ENCODE results near the gene TPST1. TPM values are rescaled to one million over a fixed set of nuclear protein-coding genes. Genes with fewer than 3 reads are reported as not detected.
A peak's percentile ranks its signal among the peaks of the same experiment; 100 is the strongest.

Gene TPST1
- total RNA-seq, 1 experiment from 2014 or later, result 51.0 TPM

GRCh38 chr7:66237906-66238772 lies 33.0 kb downstream of the TPST1 start:
- Histone ChIP-seq H3K36me3 (peaks cover 16% of the 10 kb centered on the region; the same call in 1 of the 2 replicates), H3K27ac (0 out of 2 replicates have a peak overlapping the region, but pooled peaks have one; percentile 16)

GRCh38 chr7:66238773-66239466 lies 33.8 kb downstream of the TPST1 start:
- peak in 1 of 2 experiments; percentile 23 for DNase-seq (ENCODE audit: low read depth in 1 of 2, low spot score in 2 of 2)
- H3K9me3 ChIP-seq (replicated peaks), result no peaks in the 10 kb centered on the region
- H3K27me3 ChIP-seq (replicated peaks), result no peaks in the 10 kb centered on the region
- peaks cover 20% of the 10 kb centered on the region for H3K4me1 ChIP-seq (replicated peaks)
- H3K36me3 ChIP-seq, result peaks cover 14% of the 10 kb centered on the region; the same call in 1 of the 2 replicates
- 0 out of 2 replicates have a peak overlapping the region, but pooled peaks have one; percentile 16 for H3K27ac ChIP-seq
- no peak overlapping the region for H3K4me3 ChIP-seq

More at GRCh38 chr7:66237906-66238772, 33.0 kb downstream of the TPST1 start:
- Histone ChIP-seq H3K9me3 (replicated peaks) (no peaks in the 10 kb centered on the region), H3K27me3 (replicated peaks) (no peaks in the 10 kb centered on the region), H3K4me3 (no peak overlapping the region), H3K4me1 (replicated peaks) (peaks cover 20% of the 10 kb centered on the region)
- DNase-seq (ENCODE audit: low read depth in 1 of 2, low spot score in 2 of 2), result no peak

GRCh38 chr7:66239467-66239856 lies 34.3 kb downstream of the TPST1 start:
- DNase-seq (ENCODE audit: low read depth in 1 of 2, low spot score in 2 of 2), result no peak

GRCh38 chr7:66245008-66245407 lies 39.9 kb downstream of the TPST1 start:
- Histone ChIP-seq H3K4me3 (no peak overlapping the region), H3K27ac (no peak overlapping the region), H3K27me3 (replicated peaks) (no peaks in the 10 kb centered on the region), H3K9me3 (replicated peaks) (no peaks in the 10 kb centered on the region), H3K4me1 (replicated peaks) (no peaks in the 10 kb centered on the region), H3K36me3 (peaks cover 13% of the 10 kb centered on the region; the same call in 1 of the 2 replicates)
- no peak for DNase-seq (ENCODE audit: low read depth in 1 of 2, low spot score in 2 of 2)

More at GRCh38 chr7:66239467-66239856, 34.3 kb downstream of the TPST1 start:
- H3K4me1 ChIP-seq (replicated peaks), result peaks cover 20% of the 10 kb centered on the region
- peaks cover 13% of the 10 kb centered on the region; the same call in 1 of the 2 replicates for H3K36me3 ChIP-seq
- H3K27me3 ChIP-seq (replicated peaks), result no peaks in the 10 kb centered on the region
- H3K9me3 ChIP-seq (replicated peaks), result no peaks in the 10 kb centered on the region
- H3K27ac ChIP-seq, result no peak overlapping the region
- H3K4me3 ChIP-seq, result no peak overlapping the region

GRCh38 chr7:66246554-66247171 lies 41.5 kb downstream of the TPST1 start:
- Histone ChIP-seq H3K27ac (no peak overlapping the region), H3K27me3 (replicated peaks) (no peaks in the 10 kb centered on the region), H3K36me3 (peaks cover 2% of the 10 kb centered on the region; the same call in 1 of the 2 replicates), H3K4me1 (replicated peaks) (peaks cover 13% of the 10 kb centered on the region), H3K4me3 (no peak overlapping the region), H3K9me3 (replicated peaks) (no peaks in the 10 kb centered on the region)
- DNase-seq (ENCODE audit: low read depth in 1 of 2, low spot score in 2 of 2), result no peak

- no peaks in the 10 kb centered on the region; the same call in 1 of the 2 replicates for H3K36me3 ChIP-seq
- H3K27ac ChIP-seq, result no peak overlapping the region
- DNase-seq (ENCODE audit: low read depth in 1 of 2, low spot score in 2 of 2), result no peak
- H3K4me1 ChIP-seq (replicated peaks), result peaks cover 13% of the 10 kb centered on the region
- H3K4me3 ChIP-seq, result no peak overlapping the region
- no peaks in the 10 kb centered on the region for H3K9me3 ChIP-seq (replicated peaks)
- no peaks in the 10 kb centered on the region for H3K27me3 ChIP-seq (replicated peaks)
Measured at GRCh38 chr7:66247380-66248078, 42.4 kb downstream of the TPST1 start.

GRCh38 chr7:66250711-66251110 lies 45.6 kb downstream of the TPST1 start:
- Histone ChIP-seq H3K4me3 (no peak overlapping the region), H3K4me1 (replicated peaks) (peaks cover 13% of the 10 kb centered on the region), H3K27ac (peak overlapping the region; percentile 9; the same call in 1 of the 2 replicates), H3K36me3 (no peaks in the 10 kb centered on the region; the same call in 1 of the 2 replicates), H3K27me3 (replicated peaks) (no peaks in the 10 kb centered on the region), H3K9me3 (replicated peaks) (no peaks in the 10 kb centered on the region)
- DNase-seq (ENCODE audit: low read depth in 1 of 2, low spot score in 2 of 2), result peak in 1 of 2 experiments; percentile 49

GRCh38 chr7:66255534-66256100 lies 50.5 kb downstream of the TPST1 start:
- Histone ChIP-seq H3K4me1 (replicated peaks) (peaks cover 9% of the 10 kb centered on the region), H3K36me3 (no peaks in the 10 kb centered on the region), H3K9me3 (replicated peaks) (no peaks in the 10 kb centered on the region), H3K27ac (no peak overlapping the region), H3K4me3 (no peak overlapping the region), H3K27me3 (replicated peaks) (no peaks in the 10 kb centered on the region)
- no peak for DNase-seq (ENCODE audit: low read depth in 1 of 2, low spot score in 2 of 2)

GRCh38 chr7:66256281-66256680 lies 51.1 kb downstream of the TPST1 start:
- DNase-seq (ENCODE audit: low read depth in 1 of 2, low spot score in 2 of 2), result no peak
- H3K9me3 ChIP-seq (replicated peaks), result no peaks in the 10 kb centered on the region
- H3K4me3 ChIP-seq, result no peak overlapping the region
- no peak overlapping the region for H3K27ac ChIP-seq
- H3K4me1 ChIP-seq (replicated peaks), result peaks cover 2% of the 10 kb centered on the region
- H3K36me3 ChIP-seq, result no peaks in the 10 kb centered on the region
- no peaks in the 10 kb centered on the region for H3K27me3 ChIP-seq (replicated peaks)

- Histone ChIP-seq H3K9me3 (replicated peaks) (no peaks in the 10 kb centered on the region), H3K27ac (no peak overlapping the region), H3K36me3 (no peaks in the 10 kb centered on the region), H3K4me1 (replicated peaks) (no peaks in the 10 kb centered on the region; the same call in 1 of the 2 replicates), H3K27me3 (replicated peaks) (no peaks in the 10 kb centered on the region), H3K4me3 (no peak overlapping the region)
- DNase-seq (ENCODE audit: low read depth in 1 of 2, low spot score in 2 of 2), result no peak
Measured at GRCh38 chr7:66257481-66257880, 52.3 kb downstream of the TPST1 start.

GRCh38 chr7:66258409-66258808 lies 53.3 kb downstream of the TPST1 start:
- Histone ChIP-seq H3K9me3 (replicated peaks) (0 out of 2 replicates have a peak, but pooled peaks cover under 1% of the 10 kb centered on the region), H3K36me3 (no peaks in the 10 kb centered on the region), H3K27me3 (replicated peaks) (no peaks in the 10 kb centered on the region), H3K4me1 (replicated peaks) (no peaks in the 10 kb centered on the region; the same call in 1 of the 2 replicates), H3K4me3 (no peak overlapping the region), H3K27ac (no peak overlapping the region)
- DNase-seq (ENCODE audit: low read depth in 1 of 2, low spot score in 2 of 2), result no peak

- no peak overlapping the region for H3K27ac ChIP-seq
- no peak for DNase-seq (ENCODE audit: low read depth in 1 of 2, low spot score in 2 of 2)
- H3K27me3 ChIP-seq (replicated peaks), result no peaks in the 10 kb centered on the region
- peaks cover 23% of the 10 kb centered on the region for H3K9me3 ChIP-seq (replicated peaks)
- H3K36me3 ChIP-seq, result peaks cover 9% of the 10 kb centered on the region; the same call in 1 of the 2 replicates
- H3K4me1 ChIP-seq (replicated peaks), result no peaks in the 10 kb centered on the region; the same call in 1 of the 2 replicates
- no peak overlapping the region for H3K4me3 ChIP-seq
Measured at GRCh38 chr7:66261941-66262340, 56.8 kb downstream of the TPST1 start.
